ENCODE results near the gene SNRNP48.

GRCh38 chr6:7628909-7629308 lies 38.9 kb downstream of the SNRNP48 start:
- no peak for TF ChIP-seq POLR2A (IDR thresholded peaks at IDR 0.05; ENCODE audit: borderline replicate concordance, extremely low read depth, insufficient read depth, insufficient read length)
- TF ChIP-seq POLR2AphosphoS5 (IDR thresholded peaks at IDR 0.05; ENCODE audit: low read depth, low read length), result no peak
- TF ChIP-seq, protein P1, sequence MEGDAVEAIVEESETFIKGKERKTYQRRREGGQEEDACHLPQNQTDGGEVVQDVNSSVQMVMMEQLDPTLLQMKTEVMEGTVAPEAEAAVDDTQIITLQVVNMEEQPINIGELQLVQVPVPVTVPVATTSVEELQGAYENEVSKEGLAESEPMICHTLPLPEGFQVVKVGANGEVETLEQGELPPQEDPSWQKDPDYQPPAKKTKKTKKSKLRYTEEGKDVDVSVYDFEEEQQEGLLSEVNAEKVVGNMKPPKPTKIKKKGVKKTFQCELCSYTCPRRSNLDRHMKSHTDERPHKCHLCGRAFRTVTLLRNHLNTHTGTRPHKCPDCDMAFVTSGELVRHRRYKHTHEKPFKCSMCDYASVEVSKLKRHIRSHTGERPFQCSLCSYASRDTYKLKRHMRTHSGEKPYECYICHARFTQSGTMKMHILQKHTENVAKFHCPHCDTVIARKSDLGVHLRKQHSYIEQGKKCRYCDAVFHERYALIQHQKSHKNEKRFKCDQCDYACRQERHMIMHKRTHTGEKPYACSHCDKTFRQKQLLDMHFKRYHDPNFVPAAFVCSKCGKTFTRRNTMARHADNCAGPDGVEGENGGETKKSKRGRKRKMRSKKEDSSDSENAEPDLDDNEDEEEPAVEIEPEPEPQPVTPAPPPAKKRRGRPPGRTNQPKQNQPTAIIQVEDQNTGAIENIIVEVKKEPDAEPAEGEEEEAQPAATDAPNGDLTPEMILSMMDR (IDR thresholded peaks at IDR 0.05 in 2 of 3, conservative IDR thresholded peaks at IDR 0.05 in 1 of 3; ENCODE audit: borderline replicate concordance in 1 of 3, insufficient read depth in 1 of 3, low read depth in 2 of 3, low read length in 2 of 3), result no peak
- no peak for TF ChIP-seq YY1 (IDR thresholded peaks at IDR 0.05; ENCODE audit: extremely low read depth, insufficient replicate concordance, low read depth, low read length)
- TF ChIP-seq, protein P2, sequence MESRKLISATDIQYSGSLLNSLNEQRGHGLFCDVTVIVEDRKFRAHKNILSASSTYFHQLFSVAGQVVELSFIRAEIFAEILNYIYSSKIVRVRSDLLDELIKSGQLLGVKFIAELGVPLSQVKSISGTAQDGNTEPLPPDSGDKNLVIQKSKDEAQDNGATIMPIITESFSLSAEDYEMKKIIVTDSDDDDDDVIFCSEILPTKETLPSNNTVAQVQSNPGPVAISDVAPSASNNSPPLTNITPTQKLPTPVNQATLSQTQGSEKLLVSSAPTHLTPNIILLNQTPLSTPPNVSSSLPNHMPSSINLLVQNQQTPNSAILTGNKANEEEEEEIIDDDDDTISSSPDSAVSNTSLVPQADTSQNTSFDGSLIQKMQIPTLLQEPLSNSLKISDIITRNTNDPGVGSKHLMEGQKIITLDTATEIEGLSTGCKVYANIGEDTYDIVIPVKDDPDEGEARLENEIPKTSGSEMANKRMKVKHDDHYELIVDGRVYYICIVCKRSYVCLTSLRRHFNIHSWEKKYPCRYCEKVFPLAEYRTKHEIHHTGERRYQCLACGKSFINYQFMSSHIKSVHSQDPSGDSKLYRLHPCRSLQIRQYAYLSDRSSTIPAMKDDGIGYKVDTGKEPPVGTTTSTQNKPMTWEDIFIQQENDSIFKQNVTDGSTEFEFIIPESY (IDR thresholded peaks at IDR 0.05; ENCODE audit: extremely low read depth, insufficient replicate concordance, low read length), result no peak
- TF ChIP-seq EZH2 (IDR thresholded peaks at IDR 0.05), result no peak
- TF ChIP-seq SP1 (IDR thresholded peaks at IDR 0.05; ENCODE audit: low read depth), result no peak
- no peak for TF ChIP-seq RAD21 (IDR thresholded peaks at IDR 0.05; ENCODE audit: low read depth)
- TF ChIP-seq, protein P3, sequence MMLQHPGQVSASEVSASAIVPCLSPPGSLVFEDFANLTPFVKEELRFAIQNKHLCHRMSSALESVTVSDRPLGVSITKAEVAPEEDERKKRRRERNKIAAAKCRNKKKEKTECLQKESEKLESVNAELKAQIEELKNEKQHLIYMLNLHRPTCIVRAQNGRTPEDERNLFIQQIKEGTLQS (IDR thresholded peaks at IDR 0.05), result no peak
- no peak for TF ChIP-seq ZNF274 (IDR thresholded peaks at IDR 0.05; ENCODE audit: low read depth, low read length)
- no peak for TF ChIP-seq TCF7L2 (IDR thresholded peaks at IDR 0.05; ENCODE audit: borderline replicate concordance, extremely low read depth, insufficient read depth, insufficient read length)
- no peak for TF ChIP-seq SIN3A (IDR thresholded peaks at IDR 0.05; ENCODE audit: low read depth)

All from HCT116 (cell line).